Smooth muscle cell of the brain vasculature (primary cell): ENCODE results near the gene CAPN7.

Experiments
- DNase-seq: peaks from one replicate; pipeline ENCODE4 v3.0.0-alpha.2; 2012; ENCODE audit warnings: low read depth, low spot score

Gene CAPN7

GRCh38 chr3:15246186-15246585, 40.1 kb downstream of the CAPN7 start:
- DNase-seq = no peak

GRCh38 chr3:15253023-15253697, 47.1 kb downstream of the CAPN7 start:
- DNase-seq = no peak

- DNase-seq = no peak
Measured at GRCh38 chr3:15255215-15255614, 49.2 kb downstream of the CAPN7 start.

- DNase-seq = no peak
Measured at GRCh38 chr3:15256861-15257341, 50.9 kb downstream of the CAPN7 start.

GRCh38 chr3:15258720-15259119, 52.7 kb downstream of the CAPN7 start:
- DNase-seq = no peak

GRCh38 chr3:15260531-15260930, 54.5 kb downstream of the CAPN7 start:
- DNase-seq = no peak

GRCh38 chr3:15261274-15261673, 55.2 kb downstream of the CAPN7 start:
- DNase-seq = no peak

- DNase-seq = no peak
Measured at GRCh38 chr3:15262021-15262420, 56.0 kb downstream of the CAPN7 start.

GRCh38 chr3:15263120-15263519, 57.1 kb downstream of the CAPN7 start:
- DNase-seq = no peak

- no peak for DNase-seq
Measured at GRCh38 chr3:15263926-15264325, 57.9 kb downstream of the CAPN7 start.

- DNase-seq = no peak
Measured at GRCh38 chr3:15264486-15264885, 58.4 kb downstream of the CAPN7 start.

GRCh38 chr3:15265655-15266509, 59.8 kb downstream of the CAPN7 start:
- no peak for DNase-seq

- DNase-seq = no peak
Measured at GRCh38 chr3:15266510-15267376, 60.7 kb downstream of the CAPN7 start.

- DNase-seq = no peak
Measured at GRCh38 chr3:15267502-15267901, 61.5 kb downstream of the CAPN7 start.

- peak; percentile 62 for DNase-seq
Measured at GRCh38 chr3:15268033-15268631, 62.1 kb downstream of the CAPN7 start.

- peak; percentile 92 for DNase-seq
Measured at GRCh38 chr3:15269091-15269989, 63.3 kb downstream of the CAPN7 start.

GRCh38 chr3:15271030-15271429, 65.0 kb downstream of the CAPN7 start:
- DNase-seq = no peak

GRCh38 chr3:15271785-15272381, 65.8 kb downstream of the CAPN7 start:
- no peak for DNase-seq

GRCh38 chr3:15272426-15273196, 66.6 kb downstream of the CAPN7 start:
- no peak for DNase-seq
